Fibroblast of lung (primary cell): Measurements from ENCODE around the gene HSPB8. TPM values are rescaled to one million over a fixed set of nuclear protein-coding genes. Genes with fewer than 3 reads are reported as not detected.

Source experiments
- DNase-seq, 2 donors: peaks; one replicate each; pipeline versions ENCODE4 v3.0.0 to v3.0.0-alpha.2; 2010; ENCODE audit warnings: low read depth in 2 of 2
- H2AFZ ChIP-seq: 2 replicates; pipeline ENCODE4 v1.5.1; 2012; ENCODE audit warnings: low read length, control low read depth, inconsistent platforms
- H3K27ac ChIP-seq: 2 replicates; pipeline ENCODE4 v1.5.1; 2011; ENCODE audit warnings: low read length, control low read depth; ENCODE audit not compliant: insufficient read depth
- H3K27me3 ChIP-seq: 2 replicates; pipeline ENCODE4 v1.5.1; 2011; ENCODE audit warnings: mild to moderate bottlenecking, low read length; ENCODE audit not compliant: control insufficient read depth, insufficient read depth
- H3K36me3 ChIP-seq: 2 replicates; pipeline ENCODE4 v1.5.1; 2011; ENCODE audit warnings: low read length; ENCODE audit not compliant: control insufficient read depth, insufficient read depth
- H3K4me1 ChIP-seq: 2 replicates; pipeline ENCODE4 v1.5.1; 2011; ENCODE audit warnings: low read length; ENCODE audit not compliant: control insufficient read depth, insufficient read depth; ENCODE audit errors: extremely low read depth
- H3K4me2 ChIP-seq: 2 replicates; pipeline ENCODE4 v1.5.1; 2011; ENCODE audit warnings: low read length, control low read depth; ENCODE audit not compliant: insufficient read depth; ENCODE audit errors: extremely low read depth
- H3K4me3 ChIP-seq, 4 experiments: fragments of 200-600 bp in 1 of 4; sonication (generic) in 1 of 4; replicated peaks in 1 of 4; 2 replicates each; pipeline ENCODE4 v1.5.1; 2011 to 2016; ENCODE audit warnings: low read length in 4 of 4, low read depth in 3 of 4, mild to moderate bottlenecking in 3 of 4, control low read depth in 2 of 4, inconsistent platforms in 1 of 4, mixed read lengths in 1 of 4; ENCODE audit not compliant: insufficient read depth in 1 of 4; ENCODE audit errors: control extremely low read depth in 1 of 4
- H3K79me2 ChIP-seq: 2 replicates; pipeline ENCODE4 v1.5.1; 2012; ENCODE audit warnings: mild to moderate bottlenecking, low read length, inconsistent platforms; ENCODE audit not compliant: control insufficient read depth, insufficient read depth
- H3K9ac ChIP-seq: 2 replicates; pipeline ENCODE4 v1.5.1; 2011; ENCODE audit warnings: mild to moderate bottlenecking, low read length, control low read depth; ENCODE audit not compliant: insufficient read depth
- H3K9me3 ChIP-seq: 2 replicates; pipeline ENCODE4 v1.5.1; 2012; ENCODE audit warnings: low read depth, low read length; ENCODE audit not compliant: control insufficient read depth, insufficient read depth
- H4K20me1 ChIP-seq: 2 replicates; pipeline ENCODE4 v1.5.1; 2011; ENCODE audit warnings: low read length; ENCODE audit not compliant: control insufficient read depth, insufficient read depth; ENCODE audit errors: extremely low read depth
- EZH2 ChIP-seq: IDR thresholded peaks from 2 replicates; pipeline ENCODE4 v1.5.1; 2012; ENCODE audit warnings: low read length, control low read depth, mild to moderate bottlenecking; ENCODE audit errors: missing control alignments
- polyA plus RNA-seq, 2 donors: library from polyadenylated mRNA; depleted of rRNA in 1 of 2; stranded (reverse) in 1 of 2; unstranded in 1 of 2; fragments of >200 nt; gene quantifications; 2 replicates each; pipeline ENCODE4 v1.2.1, GENCODE V29; 2011 to 2012; ENCODE audit warnings: missing spikeins in 1 of 2
- total RNA-seq: library from RNA; depleted of rRNA; stranded (reverse); fragments of >200 nt; gene quantifications from 2 replicates; pipeline ENCODE4 v1.2.1, GENCODE V29; 2014
- TF ChIP-seq, protein P1 (sequence below), 2 donors: IDR thresholded peaks in 1 of 2; conservative IDR thresholded peaks in 1 of 2; 1 replicate in 1 of 2; 2 replicates in 1 of 2; pipeline ENCODE4 v1.5.1; 2011 to 2012; ENCODE audit warnings: low read length in 2 of 2, control low read depth in 1 of 2, inconsistent platforms in 1 of 2, low read depth in 1 of 2, mild to moderate bottlenecking in 1 of 2

Gene HSPB8
- total and polyA plus RNA-seq, 2 donors (not counting 1 experiment from before 2014, with no cell fraction given), result 23.8 to 42.4 TPM

- H3K4me2 ChIP-seq, result no peak overlapping the region
- no peak overlapping the region for H3K9ac ChIP-seq
- H3K9me3 ChIP-seq, result no peaks in the 10 kb centered on the region
- TF ChIP-seq EZH2, result no peak
- TF ChIP-seq, protein P1, sequence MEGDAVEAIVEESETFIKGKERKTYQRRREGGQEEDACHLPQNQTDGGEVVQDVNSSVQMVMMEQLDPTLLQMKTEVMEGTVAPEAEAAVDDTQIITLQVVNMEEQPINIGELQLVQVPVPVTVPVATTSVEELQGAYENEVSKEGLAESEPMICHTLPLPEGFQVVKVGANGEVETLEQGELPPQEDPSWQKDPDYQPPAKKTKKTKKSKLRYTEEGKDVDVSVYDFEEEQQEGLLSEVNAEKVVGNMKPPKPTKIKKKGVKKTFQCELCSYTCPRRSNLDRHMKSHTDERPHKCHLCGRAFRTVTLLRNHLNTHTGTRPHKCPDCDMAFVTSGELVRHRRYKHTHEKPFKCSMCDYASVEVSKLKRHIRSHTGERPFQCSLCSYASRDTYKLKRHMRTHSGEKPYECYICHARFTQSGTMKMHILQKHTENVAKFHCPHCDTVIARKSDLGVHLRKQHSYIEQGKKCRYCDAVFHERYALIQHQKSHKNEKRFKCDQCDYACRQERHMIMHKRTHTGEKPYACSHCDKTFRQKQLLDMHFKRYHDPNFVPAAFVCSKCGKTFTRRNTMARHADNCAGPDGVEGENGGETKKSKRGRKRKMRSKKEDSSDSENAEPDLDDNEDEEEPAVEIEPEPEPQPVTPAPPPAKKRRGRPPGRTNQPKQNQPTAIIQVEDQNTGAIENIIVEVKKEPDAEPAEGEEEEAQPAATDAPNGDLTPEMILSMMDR (conservative IDR thresholded peaks at IDR 0.05 in 1 of 2, IDR thresholded peaks at IDR 0.05 in 1 of 2; ENCODE audit: low read depth in 1 of 2, low read length in 2 of 2), result no peak
- no peak for DNase-seq
- no peaks in the 10 kb centered on the region for H3K79me2 ChIP-seq
- H4K20me1 ChIP-seq, result no peaks in the 10 kb centered on the region
- H3K4me3 ChIP-seq, result no peak overlapping the region
- H2AFZ ChIP-seq, result no peak overlapping the region
- no peaks in the 10 kb centered on the region for H3K4me1 ChIP-seq
- no peak overlapping the region for H3K27ac ChIP-seq
- no peaks in the 10 kb centered on the region for H3K27me3 ChIP-seq
- H3K36me3 ChIP-seq, result no peaks in the 10 kb centered on the region
Measured at GRCh38 chr12:119202544-119202943, 23.8 kb downstream of the HSPB8 start.

DNA sequence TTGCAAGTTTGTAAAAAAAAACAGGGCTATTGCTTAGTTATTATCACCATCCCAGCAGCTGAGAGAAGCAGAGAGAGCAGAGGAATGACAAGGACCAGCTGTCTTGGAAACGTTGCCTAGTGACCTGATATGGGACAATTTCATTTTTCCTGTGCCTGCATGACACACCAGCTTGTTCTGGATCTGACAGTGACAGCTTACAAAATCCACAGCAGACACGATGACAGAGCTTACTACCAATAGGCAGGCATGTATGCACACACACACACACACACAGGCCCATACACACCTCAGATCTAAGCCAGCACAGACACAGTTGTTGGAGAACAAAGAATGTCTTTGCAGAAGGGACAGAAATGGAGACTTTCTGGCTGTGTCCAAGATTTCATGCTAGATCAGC, 25.4 kb downstream of the HSPB8 start:
- Histone ChIP-seq H3K27me3 (no peaks in the 10 kb centered on the region), H3K36me3 (no peaks in the 10 kb centered on the region), H3K4me1 (no peaks in the 10 kb centered on the region), H3K79me2 (no peaks in the 10 kb centered on the region), H3K9ac (no peak overlapping the region), H3K9me3 (no peaks in the 10 kb centered on the region), H3K4me2 (no peak overlapping the region), H3K4me3 (no peak overlapping the region), H3K27ac (no peak overlapping the region), H2AFZ (no peak overlapping the region), H4K20me1 (no peaks in the 10 kb centered on the region)
- no peak for TF ChIP-seq EZH2
- TF ChIP-seq, protein P1 (conservative IDR thresholded peaks at IDR 0.05 in 1 of 2, IDR thresholded peaks at IDR 0.05 in 1 of 2; ENCODE audit: low read depth in 1 of 2, low read length in 2 of 2), result no peak
- no peak for DNase-seq

- Histone ChIP-seq H3K4me2 (no peak overlapping the region), H4K20me1 (no peaks in the 10 kb centered on the region), H2AFZ (no peak overlapping the region), H3K9me3 (no peaks in the 10 kb centered on the region), H3K4me3 (no peak overlapping the region), H3K79me2 (no peaks in the 10 kb centered on the region), H3K36me3 (no peaks in the 10 kb centered on the region), H3K27me3 (no peaks in the 10 kb centered on the region), H3K27ac (no peak overlapping the region), H3K9ac (no peak overlapping the region), H3K4me1 (no peaks in the 10 kb centered on the region)
- TF ChIP-seq EZH2, result no peak
- TF ChIP-seq, protein P1 (conservative IDR thresholded peaks at IDR 0.05 in 1 of 2, IDR thresholded peaks at IDR 0.05 in 1 of 2; ENCODE audit: low read depth in 1 of 2, low read length in 2 of 2), result no peak
- DNase-seq, result no peak
Measured at GRCh38 chr12:119204671-119205285, 26.0 kb downstream of the HSPB8 start.
